ENCODE results near the gene PCAT6. TPM values are rescaled to one million over a fixed set of nuclear protein-coding genes. Genes with fewer than 3 reads are reported as not detected.

PCAT6 gene
- total and polyA plus RNA-seq, 2 experiments from 2014 or later, result 7.2 to 28.1 TPM

- no peak overlapping the region for H3K4me3 ChIP-seq
- H3K79me2 ChIP-seq (replicated peaks; ENCODE audit: insufficient read depth), result no peaks in the 10 kb centered on the region
- H2AFZ ChIP-seq, result peak overlapping the region; percentile 43
- peaks cover 4% of the 10 kb centered on the region; the same call in 1 of the 2 replicates for H3K4me1 ChIP-seq (ENCODE audit: insufficient read depth)
- H4K20me1 ChIP-seq (replicated peaks; ENCODE audit: insufficient read depth), result no peaks in the 10 kb centered on the region
- H3K27ac ChIP-seq (ENCODE audit: low read depth), result no peak overlapping the region; the same call in 1 of the 2 replicates
- H3K36me3 Mint-ChIP-seq (ENCODE audit: low read depth), result no peaks in the 10 kb centered on the region
- H3K4me1 Mint-ChIP-seq, result peaks cover 21% of the 10 kb centered on the region
- H3K27me3 Mint-ChIP-seq (ENCODE audit: insufficient read depth, low read depth, poor library complexity), result peaks cover 3% of the 10 kb centered on the region
- H3K27me3 ChIP-seq (ENCODE audit: insufficient read depth), result no peaks in the 10 kb centered on the region
- no peaks in the 10 kb centered on the region for H3K9me3 Mint-ChIP-seq
- H3K4me3 Mint-ChIP-seq, result no peak overlapping the region
- no peak for DNase-seq (ENCODE audit: low spot score)
- no peaks in the 10 kb centered on the region; the same call in 1 of the 2 replicates for H3K9me2 ChIP-seq (ENCODE audit: insufficient read depth)
- no peak overlapping the region; the same call in 1 of the 2 replicates for H3K27ac Mint-ChIP-seq
- no peaks in the 10 kb centered on the region for H3K36me3 ChIP-seq (ENCODE audit: insufficient read depth)
- H3K4me2 ChIP-seq, result no peak overlapping the region
- ATAC-seq, result no peak
- no peak for TF ChIP-seq NANOG (IDR thresholded peaks at IDR 0.05; ENCODE audit: borderline replicate concordance)
- TF ChIP-seq EZH2phosphoT487 (IDR thresholded peaks at IDR 0.05; ENCODE audit: unreplicated experiment), result no peak
- no peak for TF ChIP-seq ZNF462 (CRISPR knock-in tag; IDR thresholded peaks at IDR 0.05)
- no peak for TF ChIP-seq ZNF114 (CRISPR knock-in tag; IDR thresholded peaks at IDR 0.05)
- TF ChIP-seq, protein P1, sequence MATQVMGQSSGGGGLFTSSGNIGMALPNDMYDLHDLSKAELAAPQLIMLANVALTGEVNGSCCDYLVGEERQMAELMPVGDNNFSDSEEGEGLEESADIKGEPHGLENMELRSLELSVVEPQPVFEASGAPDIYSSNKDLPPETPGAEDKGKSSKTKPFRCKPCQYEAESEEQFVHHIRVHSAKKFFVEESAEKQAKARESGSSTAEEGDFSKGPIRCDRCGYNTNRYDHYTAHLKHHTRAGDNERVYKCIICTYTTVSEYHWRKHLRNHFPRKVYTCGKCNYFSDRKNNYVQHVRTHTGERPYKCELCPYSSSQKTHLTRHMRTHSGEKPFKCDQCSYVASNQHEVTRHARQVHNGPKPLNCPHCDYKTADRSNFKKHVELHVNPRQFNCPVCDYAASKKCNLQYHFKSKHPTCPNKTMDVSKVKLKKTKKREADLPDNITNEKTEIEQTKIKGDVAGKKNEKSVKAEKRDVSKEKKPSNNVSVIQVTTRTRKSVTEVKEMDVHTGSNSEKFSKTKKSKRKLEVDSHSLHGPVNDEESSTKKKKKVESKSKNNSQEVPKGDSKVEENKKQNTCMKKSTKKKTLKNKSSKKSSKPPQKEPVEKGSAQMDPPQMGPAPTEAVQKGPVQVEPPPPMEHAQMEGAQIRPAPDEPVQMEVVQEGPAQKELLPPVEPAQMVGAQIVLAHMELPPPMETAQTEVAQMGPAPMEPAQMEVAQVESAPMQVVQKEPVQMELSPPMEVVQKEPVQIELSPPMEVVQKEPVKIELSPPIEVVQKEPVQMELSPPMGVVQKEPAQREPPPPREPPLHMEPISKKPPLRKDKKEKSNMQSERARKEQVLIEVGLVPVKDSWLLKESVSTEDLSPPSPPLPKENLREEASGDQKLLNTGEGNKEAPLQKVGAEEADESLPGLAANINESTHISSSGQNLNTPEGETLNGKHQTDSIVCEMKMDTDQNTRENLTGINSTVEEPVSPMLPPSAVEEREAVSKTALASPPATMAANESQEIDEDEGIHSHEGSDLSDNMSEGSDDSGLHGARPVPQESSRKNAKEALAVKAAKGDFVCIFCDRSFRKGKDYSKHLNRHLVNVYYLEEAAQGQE (IDR thresholded peaks at IDR 0.05; ENCODE audit: unreplicated experiment), result no peak
- TF ChIP-seq EZH2 (IDR thresholded peaks at IDR 0.05; ENCODE audit: low read depth, unreplicated experiment), result no peak
- no peak for TF ChIP-seq STAT1 (IDR thresholded peaks at IDR 0.05; ENCODE audit: unreplicated experiment)
- no peak for TF ChIP-seq CREB1 (CRISPR knock-in tag; IDR thresholded peaks at IDR 0.05; ENCODE audit: low read depth)
- TF ChIP-seq JUNB (IDR thresholded peaks at IDR 0.05; ENCODE audit: unreplicated experiment), result no peak
- no peak for TF ChIP-seq POLR2AphosphoS5 (IDR thresholded peaks at IDR 0.05; ENCODE audit: low read depth)
- TF ChIP-seq ZNF331 (CRISPR knock-in tag; IDR thresholded peaks at IDR 0.05; ENCODE audit: low read depth), result no peak
- TF ChIP-seq CTCF (conservative IDR thresholded peaks at IDR 0.05; ENCODE audit: low read depth in 2 of 2), result no peak
- TF ChIP-seq ETS1 (IDR thresholded peaks at IDR 0.05), result no peak
- no peaks in the 10 kb centered on the region for H3F3A ChIP-seq (replicated peaks; ENCODE audit: low read depth)
Observed at GRCh38 chr1:202837746-202838262, 27.1 kb downstream of the PCAT6 start.
